ENCODE data around the gene RNF126. TPM values are rescaled to one million over a fixed set of nuclear protein-coding genes. Genes with fewer than 3 reads are reported as not detected.
"Not testable (repeated sequence)": the region's sequence is repeated elsewhere in the genome, so short reads cannot be mapped to it uniquely, and the experiment has no call there.

RNF126 gene
- polyA plus RNA-seq, 1 experiment = 2.7 TPM

GRCh38 chr19:621819-622218 is 41.2 kb downstream of the RNF126 start:
- ChIA-PET CTCF (interaction anchor here (1.2 kb wide), 1 partner anchor 38 kb away, joined by 5 read pairs; no protein-coding TSS in a partner anchor), POLR2A (no interaction called here)
- DNase-seq (ENCODE audit: low read depth) = no peak
- no peak for TF ChIP-seq CTCF (IDR thresholded peaks at IDR 0.05; ENCODE audit: insufficient read depth, low read depth, low read length)
- Histone ChIP-seq H3K4me3 (ENCODE audit: low read depth, low read length) (no peak overlapping the region), H3K27me3 (ENCODE audit: control insufficient read depth, insufficient read depth, low read length) (no peaks in the 10 kb centered on the region), H3K36me3 (ENCODE audit: control insufficient read depth, insufficient read depth, low read length) (peaks cover 27% of the 10 kb centered on the region)

- peaks cover 27% of the 10 kb centered on the region for H3K36me3 ChIP-seq (ENCODE audit: control insufficient read depth, insufficient read depth, low read length)
- CTCF ChIA-PET; DNase-seq (ENCODE audit: low read depth); H3K4me3 ChIP-seq (ENCODE audit: low read depth, low read length); H3K27me3 ChIP-seq (ENCODE audit: control insufficient read depth, insufficient read depth, low read length); POLR2A ChIA-PET: not testable (repeated sequence)
These were observed 41.8 kb downstream of the RNF126 start for GRCh38 chr19:621191-621590.

GRCh38 chr19:620166-620862 is 42.7 kb downstream of the RNF126 start:
- no peak for DNase-seq (ENCODE audit: low read depth)
- Histone ChIP-seq H3K4me3 (ENCODE audit: low read depth, low read length) (no peak overlapping the region), H3K27me3 (ENCODE audit: control insufficient read depth, insufficient read depth, low read length) (no peaks in the 10 kb centered on the region), H3K36me3 (ENCODE audit: control insufficient read depth, insufficient read depth, low read length) (peaks cover 26% of the 10 kb centered on the region)
- no peak for TF ChIP-seq CTCF (IDR thresholded peaks at IDR 0.05; ENCODE audit: insufficient read depth, low read depth, low read length)
- CTCF ChIA-PET = no interaction called here
- POLR2A ChIA-PET = no interaction called here

- CTCF ChIA-PET = no interaction called here
- Histone ChIP-seq H3K4me3 (ENCODE audit: low read depth, low read length) (no peak overlapping the region), H3K36me3 (ENCODE audit: control insufficient read depth, insufficient read depth, low read length) (peaks cover 24% of the 10 kb centered on the region), H3K27me3 (ENCODE audit: control insufficient read depth, insufficient read depth, low read length) (no peaks in the 10 kb centered on the region)
- no peak for DNase-seq (ENCODE audit: low read depth)
- TF ChIP-seq CTCF (IDR thresholded peaks at IDR 0.05; ENCODE audit: insufficient read depth, low read depth, low read length) = no peak
- POLR2A ChIA-PET = no interaction called here
These were observed 43.6 kb downstream of the RNF126 start for GRCh38 chr19:619286-620002.

GRCh38 chr19:618674-619285 is 44.2 kb downstream of the RNF126 start:
- DNase-seq (ENCODE audit: low read depth) = no peak
- no peak overlapping the region for H3K4me3 ChIP-seq (ENCODE audit: low read depth, low read length)
- POLR2A ChIA-PET = no interaction called here
- peaks cover 23% of the 10 kb centered on the region for H3K36me3 ChIP-seq (ENCODE audit: control insufficient read depth, insufficient read depth, low read length)
- no peak for TF ChIP-seq CTCF (IDR thresholded peaks at IDR 0.05; ENCODE audit: insufficient read depth, low read depth, low read length)
- no peaks in the 10 kb centered on the region for H3K27me3 ChIP-seq (ENCODE audit: control insufficient read depth, insufficient read depth, low read length)
- CTCF ChIA-PET = no interaction called here

Measured in BJ (cell line).